DND-41 (cell line): Measurements from ENCODE around the gene ZNF334.

Experiments
- ATAC-seq: fragments of 200-7000 bp; cut with Tn5 transposase; 3 replicates; pipeline ENCODE4 v1.9.1; 2021; ENCODE audit warnings: low read depth; ENCODE audit not compliant: insufficient read depth
- DNase-seq: peaks from one replicate; pipeline ENCODE4 v3.0.0-alpha.2; 2020
- H2AFZ ChIP-seq: 2 replicates; pipeline ENCODE4 v1.6.0; 2012; ENCODE audit warnings: low read depth, low read length
- H3K27ac ChIP-seq: 2 replicates; pipeline ENCODE4 v1.5.1; 2012; ENCODE audit warnings: low read length, inconsistent platforms
- H3K27me3 ChIP-seq: fragments of 200-600 bp; sonication (generic); 2 replicates; pipeline ENCODE4 v1.6.0; 2012; ENCODE audit warnings: low read length, mild to moderate bottlenecking, inconsistent platforms; ENCODE audit not compliant: insufficient read depth, poor library complexity
- H3K36me3 ChIP-seq: 2 replicates; pipeline ENCODE4 v1.5.1; 2012; ENCODE audit warnings: low read length, inconsistent platforms; ENCODE audit not compliant: insufficient read depth
- H3K4me1 ChIP-seq: 2 replicates; pipeline ENCODE4 v1.5.1; 2012; ENCODE audit warnings: mild to moderate bottlenecking, low read length; ENCODE audit not compliant: insufficient read depth
- H3K4me2 ChIP-seq: 2 replicates; pipeline ENCODE4 v1.6.0; 2012; ENCODE audit warnings: mild to moderate bottlenecking, moderate library complexity, low read length, inconsistent platforms; ENCODE audit not compliant: insufficient read depth
- H3K4me3 ChIP-seq, 2 experiments: fragments of 200-600 bp in 1 of 2; shearing (Covaris generic) in 1 of 2; 2 replicates each; pipeline ENCODE4 v1.5.1; 2012 to 2016; ENCODE audit warnings: inconsistent platforms in 2 of 2, low read length in 2 of 2, mild to moderate bottlenecking in 2 of 2, low read depth in 1 of 2, moderate library complexity in 1 of 2
- H3K79me2 ChIP-seq: 2 replicates; pipeline ENCODE4 v1.6.0; 2012; ENCODE audit warnings: low read length, inconsistent platforms; ENCODE audit not compliant: insufficient read depth
- H3K9ac ChIP-seq: 2 replicates; pipeline ENCODE4 v1.6.0; 2012; ENCODE audit warnings: low read depth, mild to moderate bottlenecking, inconsistent platforms, low read length, moderate library complexity
- H3K9me3 ChIP-seq: 2 replicates; pipeline ENCODE4 v1.5.1; 2012; ENCODE audit warnings: low read length, moderate library complexity, mild to moderate bottlenecking, inconsistent platforms; ENCODE audit not compliant: insufficient read depth, severe bottlenecking
- H4K20me1 ChIP-seq: 2 replicates; pipeline ENCODE4 v1.6.0; 2012; ENCODE audit warnings: low read length; ENCODE audit not compliant: insufficient read depth
- CTCF ChIP-seq: IDR thresholded peaks from 2 replicates; pipeline ENCODE4 v1.5.1; 2012; ENCODE audit warnings: borderline replicate concordance, low read length, moderate library complexity, mild to moderate bottlenecking; ENCODE audit not compliant: poor library complexity, severe bottlenecking; ENCODE audit errors: extremely low read depth
- EZH2 ChIP-seq: IDR thresholded peaks from 3 replicates; pipeline ENCODE4 v1.6.1; 2012; ENCODE audit warnings: borderline replicate concordance, low read depth, mild to moderate bottlenecking, moderate library complexity, low read length, inconsistent platforms; ENCODE audit not compliant: severe bottlenecking

ZNF334 gene

DNA sequence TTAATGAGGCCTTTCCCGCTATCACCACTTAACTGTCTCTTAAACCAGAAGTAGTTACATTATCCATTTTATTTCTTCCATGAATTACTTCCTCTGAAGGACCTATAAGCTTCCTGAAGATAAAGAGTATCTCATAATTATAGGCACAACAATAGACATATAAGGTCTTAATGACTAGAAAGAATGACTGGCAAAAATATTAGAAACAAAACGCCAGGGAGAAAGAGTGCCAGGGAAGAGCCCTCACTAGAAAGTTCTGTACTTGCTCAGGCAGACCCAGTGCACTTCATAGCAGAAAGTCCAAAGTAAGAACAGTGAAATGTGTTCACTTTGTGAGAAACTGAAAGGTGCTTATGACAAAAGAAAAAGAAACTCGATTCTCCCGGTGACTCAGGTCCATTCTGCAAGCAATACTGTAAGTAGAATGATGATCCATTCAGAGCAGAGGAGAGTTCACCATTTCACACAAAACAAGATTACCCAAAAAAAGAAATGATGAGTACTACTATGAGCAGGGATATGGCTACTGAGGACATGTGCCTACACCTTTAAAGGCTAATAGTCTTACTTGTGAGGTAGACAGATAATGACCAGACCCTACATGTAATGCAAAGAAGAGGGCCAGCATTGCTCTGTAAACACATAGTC is 5.5 kb downstream of the ZNF334 start:
- ATAC-seq, result no peak
- H2AFZ ChIP-seq, result no peak overlapping the region
- H4K20me1 ChIP-seq, result no peaks in the 10 kb centered on the region
- no peaks in the 10 kb centered on the region for H3K79me2 ChIP-seq
- H3K27ac ChIP-seq, result no peak overlapping the region
- DNase-seq, result no peak
- no peaks in the 10 kb centered on the region for H3K36me3 ChIP-seq
- H3K27me3 ChIP-seq, result peaks cover 10% of the 10 kb centered on the region
- H3K9me3 ChIP-seq, result no peaks in the 10 kb centered on the region
- no peak overlapping the region for H3K9ac ChIP-seq
- no peak overlapping the region for H3K4me2 ChIP-seq
- H3K4me1 ChIP-seq, result no peaks in the 10 kb centered on the region
- H3K4me3 ChIP-seq, result no peak overlapping the region
- TF ChIP-seq EZH2 (no peak), CTCF (no peak)

DNA sequence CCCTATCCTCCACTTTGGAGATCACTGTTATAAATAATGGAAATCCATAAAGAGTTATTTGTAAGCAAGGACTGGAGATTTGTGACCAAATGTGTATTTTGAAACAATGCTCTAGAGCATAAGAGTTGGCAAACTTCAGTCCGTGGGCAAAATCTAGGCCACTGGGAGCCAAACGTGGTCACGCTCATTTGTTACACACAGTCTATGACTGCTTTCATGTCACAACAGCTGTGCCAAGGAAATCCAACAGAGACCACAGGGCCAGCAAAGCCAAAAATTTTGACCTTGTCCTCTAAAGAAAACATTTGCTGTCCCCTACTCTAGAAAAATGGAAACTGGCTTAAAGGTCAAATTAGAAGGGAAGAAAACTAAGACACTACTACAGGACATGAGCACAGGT is 7.9 kb downstream of the ZNF334 start:
- Histone ChIP-seq H3K9me3 (peaks cover 14% of the 10 kb centered on the region), H3K4me3 (no peak overlapping the region), H3K27ac (no peak overlapping the region), H4K20me1 (no peaks in the 10 kb centered on the region), H3K4me2 (no peak overlapping the region), H2AFZ (no peak overlapping the region), H3K9ac (no peak overlapping the region), H3K27me3 (peaks cover 10% of the 10 kb centered on the region), H3K36me3 (no peaks in the 10 kb centered on the region), H3K79me2 (no peaks in the 10 kb centered on the region), H3K4me1 (no peaks in the 10 kb centered on the region)
- DNase-seq (no peak), ATAC-seq (no peak)
- no peak for TF ChIP-seq EZH2
- no peak for TF ChIP-seq CTCF

DNA sequence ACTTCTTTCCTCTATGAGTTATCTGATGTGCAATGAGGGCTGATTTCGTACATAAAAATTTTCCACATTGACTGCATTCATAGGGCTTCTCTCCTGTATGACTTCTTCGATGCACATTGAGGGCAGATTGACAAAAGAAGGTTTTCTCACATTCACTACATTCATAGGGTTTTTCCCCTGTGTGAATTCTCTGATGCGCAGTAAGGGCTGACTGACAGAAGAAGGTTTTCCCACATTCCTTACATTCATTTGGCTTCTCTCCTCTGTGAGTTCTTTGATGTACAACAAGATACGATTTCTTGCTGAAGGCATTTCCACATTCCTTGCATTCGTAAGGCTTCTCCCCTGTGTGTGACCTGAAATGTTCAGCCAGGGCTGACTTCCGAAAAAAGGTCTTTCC is 11.4 kb downstream of the ZNF334 start:
- H2AFZ ChIP-seq, result no peak overlapping the region
- no peaks in the 10 kb centered on the region for H3K4me1 ChIP-seq
- DNase-seq, result no peak
- TF ChIP-seq CTCF (no peak), EZH2 (no peak)
- H3K9me3 ChIP-seq, result peaks cover 14% of the 10 kb centered on the region
- H3K9ac ChIP-seq, result no peak overlapping the region
- H4K20me1 ChIP-seq, result no peaks in the 10 kb centered on the region
- H3K27me3 ChIP-seq, result peaks cover 2% of the 10 kb centered on the region
- no peak for ATAC-seq
- H3K36me3 ChIP-seq, result no peaks in the 10 kb centered on the region
- H3K27ac ChIP-seq, result no peak overlapping the region
- no peak overlapping the region for H3K4me2 ChIP-seq
- H3K79me2 ChIP-seq, result no peaks in the 10 kb centered on the region
- H3K4me3 ChIP-seq, result no peak overlapping the region
